BLaER1 treated with 17β-estradiol and CSF1 and Interleukin-3, amounts not matched to agents 10 nM and 100 nM (cell line): ENCODE data around the gene CLTCL1.

Experiments
- H3K27ac ChIP-seq, 11 experiments: shearing (Covaris generic); formaldehyde crosslinking; 2 replicates each; pipeline ENCODE4 v1.8.1; 2022
- H3K27me3 ChIP-seq, 11 experiments: shearing (Covaris generic); formaldehyde crosslinking; 2 replicates each; pipeline ENCODE4 v1.8.1; 2022
- H3K36me3 ChIP-seq, 11 experiments: shearing (Covaris generic); formaldehyde crosslinking; 2 replicates each; pipeline ENCODE4 v1.8.1; 2022
- H3K4me1 ChIP-seq, 10 experiments: shearing (Covaris generic); formaldehyde crosslinking; 2 replicates each; pipeline ENCODE4 v1.8.1; 2022
- H3K4me2 ChIP-seq, 11 experiments: shearing (Covaris generic); formaldehyde crosslinking; 2 replicates each; pipeline ENCODE4 v1.8.1; 2022
- H3K4me3 ChIP-seq, 10 experiments: shearing (Covaris generic); formaldehyde crosslinking; 2 replicates each; pipeline ENCODE4 v1.8.1; 2022
- H3K9ac ChIP-seq, 11 experiments: shearing (Covaris generic); formaldehyde crosslinking; 2 replicates each; pipeline ENCODE4 v1.8.1; 2022
- H3K9me3 ChIP-seq, 11 experiments: shearing (Covaris generic); formaldehyde crosslinking; replicated peaks in 1 of 11; 2 replicates each; pipeline ENCODE4 v1.8.1; 2022
- H4K20me1 ChIP-seq, 11 experiments: shearing (Covaris generic); formaldehyde crosslinking; 2 replicates each; pipeline ENCODE4 v1.8.1; 2022
- Cebpa-rat ChIP-seq, 11 experiments: shearing (Covaris generic); IDR thresholded peaks; 2 replicates each; pipeline ENCODE4 v1.8.1; 2022

CLTCL1 gene

DNA sequence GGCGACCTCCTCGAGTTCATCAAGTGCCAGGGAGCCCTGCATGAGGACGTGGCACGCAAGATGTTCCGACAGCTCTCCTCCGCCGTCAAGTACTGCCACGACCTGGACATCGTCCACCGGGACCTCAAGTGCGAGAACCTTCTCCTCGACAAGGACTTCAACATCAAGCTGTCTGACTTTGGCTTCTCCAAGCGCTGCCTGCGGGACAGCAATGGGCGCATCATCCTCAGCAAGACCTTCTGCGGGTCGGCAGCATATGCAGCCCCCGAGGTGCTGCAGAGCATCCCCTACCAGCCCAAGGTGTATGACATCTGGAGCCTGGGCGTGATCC is 159.9 kb downstream of the CLTCL1 start:
- H3K36me3 ChIP-seq = peaks cover 41 to 64% (median 54%) of the 10 kb centered on the region in 11 experiments
- H3K9me3 ChIP-seq = no peaks in the 10 kb centered on the region
- no peaks in the 10 kb centered on the region for H3K27me3 ChIP-seq
- no peak for TF ChIP-seq Cebpa-rat (IDR thresholded peaks at IDR 0.05)
- peaks cover 0 to 76% (median 33%) of the 10 kb centered on the region in 11 experiments; a peak in 13 of 22 replicates for H4K20me1 ChIP-seq
- no peak overlapping the region for H3K27ac ChIP-seq
- no peak overlapping the region for H3K4me2 ChIP-seq
- no peak overlapping the region for H3K9ac ChIP-seq
- H3K4me1 ChIP-seq = peaks cover 0 to 5% (median 0%) of the 10 kb centered on the region in 10 experiments; a peak in 1 of 20 replicates
- H3K4me3 ChIP-seq = no peak overlapping the region

DNA sequence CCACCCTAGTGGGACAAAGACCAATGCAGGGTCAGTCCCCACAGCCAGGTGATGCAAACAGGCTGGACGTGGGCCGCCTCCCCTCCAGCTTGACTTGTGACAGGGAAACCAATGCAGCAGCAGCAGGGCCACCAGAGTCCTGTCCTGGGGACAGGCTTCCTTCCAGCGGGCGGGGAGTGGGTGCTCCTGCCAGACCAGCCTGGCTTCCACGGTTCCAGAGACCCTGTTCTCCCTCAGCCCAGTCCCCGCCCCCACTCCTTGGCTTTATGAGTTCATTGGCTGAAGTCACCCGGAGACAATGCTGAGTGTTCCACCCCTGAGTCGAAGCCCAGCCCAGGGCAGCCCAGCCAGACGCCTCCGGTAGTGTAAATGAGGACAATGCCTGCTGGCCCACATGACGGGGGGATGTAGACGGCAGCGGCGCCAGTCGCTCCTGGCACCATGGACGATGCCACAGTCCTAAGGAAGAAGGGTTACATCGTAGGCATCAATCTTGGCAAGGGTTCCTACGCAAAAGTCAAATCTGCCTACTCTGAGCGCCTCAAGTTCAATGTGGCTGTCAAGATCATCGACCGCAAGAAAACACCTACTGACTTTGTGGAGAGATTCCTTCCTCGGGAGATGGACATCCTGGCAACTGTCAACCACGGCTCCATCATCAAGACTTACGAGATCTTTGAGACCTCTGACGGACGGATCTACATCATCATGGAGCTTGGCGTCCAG is 160.4 kb downstream of the CLTCL1 start, which contains the start of gene TSSK2:
Gene TSSK2 (plus strand): TSS at position 350 of the 726 bp plus-strand sequence. CDS start 92 bp downstream, at position 442.
- peaks cover 36 to 59% (median 49%) of the 10 kb centered on the region in 11 experiments for H3K36me3 ChIP-seq
- H3K27me3 ChIP-seq = no peaks in the 10 kb centered on the region
- no peaks in the 10 kb centered on the region for H3K9me3 ChIP-seq
- 0 out of 22 replicates have a peak within 1 kb of the TSS, but pooled peaks of 1 of the 11 experiments have one; percentile 24 for H3K9ac ChIP-seq
- no peak within 1 kb of the TSS for H3K27ac ChIP-seq
- H3K4me2 ChIP-seq = no peak within 1 kb of the TSS
- H3K4me1 ChIP-seq = peaks cover 0 to 5% (median 0%) of the 10 kb centered on the region in 10 experiments; a peak in 1 of 20 replicates
- TF ChIP-seq Cebpa-rat (IDR thresholded peaks at IDR 0.05) = no peak
- H4K20me1 ChIP-seq = peaks cover 0 to 75% (median 29%) of the 10 kb centered on the region in 11 experiments; a peak in 13 of 22 replicates
- H3K4me3 ChIP-seq = no peak within 1 kb of the TSS

DNA sequence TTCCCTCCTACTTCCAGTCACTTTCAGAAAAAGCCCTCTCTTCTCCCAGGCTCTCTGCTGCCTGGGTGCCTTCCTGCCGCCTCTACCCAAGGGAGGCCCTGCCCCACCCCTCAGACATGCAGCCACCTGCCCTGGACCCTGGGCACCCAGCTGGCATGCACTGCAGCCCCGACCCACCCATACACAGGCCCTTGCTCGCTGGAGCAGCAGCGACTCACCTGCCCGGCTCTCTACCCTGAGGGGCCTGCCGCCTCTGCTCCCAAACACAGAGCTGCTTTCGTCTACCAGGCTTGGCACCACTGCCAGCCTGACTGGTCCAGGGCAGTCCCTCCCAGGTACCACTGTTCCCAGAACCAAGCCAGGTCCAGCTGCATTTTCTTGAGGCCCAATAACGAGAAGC is 161.6 kb downstream of the CLTCL1 start:
- Histone ChIP-seq H3K4me3 (no peak overlapping the region), H3K36me3 (peaks cover 24 to 46% (median 37%) of the 10 kb centered on the region in 11 experiments)
- no peak for TF ChIP-seq Cebpa-rat (IDR thresholded peaks at IDR 0.05)

More for the DNA sequence above, 161.6 kb downstream of the CLTCL1 start:
- H3K4me2 ChIP-seq = no peak overlapping the region
- no peaks in the 10 kb centered on the region for H3K9me3 ChIP-seq
- H3K4me1 ChIP-seq = peaks cover 0 to 5% (median 0%) of the 10 kb centered on the region in 10 experiments; a peak in 1 of 20 replicates
- peaks cover 0 to 69% (median 25%) of the 10 kb centered on the region in 11 experiments; a peak in 13 of 22 replicates for H4K20me1 ChIP-seq
- H3K27ac ChIP-seq = no peak overlapping the region
- no peaks in the 10 kb centered on the region for H3K27me3 ChIP-seq
- 0 out of 22 replicates have a peak overlapping the region, but pooled peaks of 2 of the 11 experiments have one; percentile 24 to 27 for H3K9ac ChIP-seq
